GM11168 (cell line): ENCODE data around the gene CUX1.

Source experiments
- in situ Hi-C: fragments of 300-500 bp; cut with MboI; formaldehyde crosslinking; loops from one replicate; pipeline ENCODE4 v1.12.0; 2022; ENCODE audit warnings: low sequenced_read_pairs; ENCODE audit not compliant: unreplicated experiment

CUX1 gene

GRCh38 chr7:102284891-102285539 lies 467.6 kb downstream of the CUX1 start:
- in situ Hi-C loops: loop anchor here (5.0 kb wide), 1 partner anchor 107 kb away; no protein-coding TSS in a partner anchor

DNA sequence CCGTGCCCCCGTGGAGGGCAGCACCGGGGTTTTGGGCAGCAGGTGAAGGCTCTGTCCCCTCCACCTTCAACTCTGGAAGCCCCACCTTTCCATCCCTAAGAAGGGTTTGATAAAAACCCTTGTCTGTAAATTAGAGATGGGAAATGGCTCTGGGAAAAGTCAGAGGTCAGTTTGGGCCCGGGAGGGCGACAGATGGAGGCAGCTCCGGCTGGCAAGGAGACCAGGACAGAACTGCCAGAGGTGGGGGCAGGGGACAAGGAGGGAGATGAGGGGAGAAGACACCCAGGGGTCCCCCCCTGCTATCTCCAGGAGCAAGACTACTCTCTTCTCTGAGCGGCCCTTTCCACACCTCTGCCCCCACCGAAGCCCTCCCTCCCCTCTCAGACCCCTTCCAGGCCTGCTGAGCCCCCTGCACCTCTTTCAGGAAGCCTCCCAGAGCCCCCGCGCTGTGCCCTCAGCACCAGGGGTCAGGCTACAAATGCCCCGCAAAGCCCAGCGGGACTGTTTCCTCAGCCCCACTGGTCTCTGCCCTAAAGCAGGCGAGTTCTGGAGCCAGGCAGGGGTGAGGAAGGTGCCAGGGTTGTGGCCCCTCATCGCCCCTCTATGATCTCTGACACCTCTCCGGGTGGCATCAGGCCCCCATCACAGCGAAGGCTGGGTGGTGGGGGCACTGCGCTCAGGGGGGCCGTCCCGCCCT lies 468.3 kb downstream of the CUX1 start:
- in situ Hi-C loops: no loop called here

DNA sequence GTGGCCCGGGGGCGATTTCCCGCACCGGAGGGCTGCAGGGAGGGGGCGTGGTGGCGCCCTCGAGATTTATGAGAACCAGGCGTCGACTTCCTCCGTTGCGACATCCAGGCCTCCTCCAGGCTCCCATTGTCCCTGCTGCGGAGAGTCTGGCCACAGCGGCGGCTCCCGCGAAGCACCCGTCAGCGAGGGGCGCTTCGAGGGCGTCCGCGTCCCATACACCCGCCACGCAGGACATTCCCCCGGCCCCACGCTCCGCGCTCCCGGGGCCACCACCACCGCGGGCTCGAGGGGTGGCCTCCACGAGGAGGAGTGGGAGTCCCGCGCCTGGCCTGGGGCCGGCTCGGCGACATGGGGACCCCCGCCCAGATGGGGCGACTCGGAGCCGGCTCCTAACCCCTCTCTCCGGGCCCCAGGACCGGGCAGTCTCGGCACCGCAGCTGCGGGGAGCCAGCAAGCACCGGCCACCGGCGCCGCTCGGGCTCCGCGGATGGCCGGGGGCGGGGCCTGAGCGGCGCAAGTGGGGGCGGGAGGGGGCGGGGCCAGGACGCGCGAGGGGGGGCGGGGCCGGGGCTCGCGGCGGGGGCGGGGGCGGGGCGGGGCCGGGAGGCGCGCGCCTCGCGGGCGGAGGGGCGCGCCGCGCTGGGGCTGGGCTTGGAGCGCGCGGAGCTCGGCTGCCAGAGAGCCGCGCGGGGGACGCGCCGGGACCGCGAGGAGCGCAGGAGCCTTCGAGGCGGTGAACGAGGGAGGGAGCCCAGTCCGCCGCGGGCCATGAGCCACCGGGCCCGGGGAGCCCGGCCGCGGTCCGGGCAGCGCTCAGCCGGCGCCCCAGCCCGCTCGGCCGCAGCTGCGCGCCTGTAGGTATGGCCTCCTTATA lies 469.0 kb downstream of the CUX1 start, which contains the start of gene SH2B2:
Gene SH2B2, plus strand, starts transcription at position 632 of the 874 bp plus-strand sequence. CDS start 13,683 bp downstream, outside the sequence.
- in situ Hi-C loops: no loop called here

GRCh38 chr7:102287111-102287980 lies 469.9 kb downstream of the CUX1 start:
- in situ Hi-C loops: no loop called here

DNA sequence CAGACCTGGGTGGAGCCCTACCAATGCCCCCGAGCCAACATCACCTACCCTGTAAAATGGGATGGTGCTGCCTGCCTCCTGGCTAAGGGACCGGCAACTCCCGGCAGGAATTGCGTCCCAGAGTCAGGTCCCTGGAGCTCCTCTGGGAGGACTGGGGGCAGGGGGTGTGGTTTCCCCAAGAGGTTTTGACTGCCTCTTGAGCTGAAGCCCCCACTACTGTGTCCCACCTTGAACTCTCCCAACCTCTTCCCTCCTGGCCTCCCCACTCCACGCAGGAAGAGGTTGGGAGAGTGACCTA lies 470.5 kb downstream of the CUX1 start:
- in situ Hi-C loops: no loop called here

GRCh38 chr7:102288285-102288930 lies 471.0 kb downstream of the CUX1 start:
- in situ Hi-C loops: no loop called here

DNA sequence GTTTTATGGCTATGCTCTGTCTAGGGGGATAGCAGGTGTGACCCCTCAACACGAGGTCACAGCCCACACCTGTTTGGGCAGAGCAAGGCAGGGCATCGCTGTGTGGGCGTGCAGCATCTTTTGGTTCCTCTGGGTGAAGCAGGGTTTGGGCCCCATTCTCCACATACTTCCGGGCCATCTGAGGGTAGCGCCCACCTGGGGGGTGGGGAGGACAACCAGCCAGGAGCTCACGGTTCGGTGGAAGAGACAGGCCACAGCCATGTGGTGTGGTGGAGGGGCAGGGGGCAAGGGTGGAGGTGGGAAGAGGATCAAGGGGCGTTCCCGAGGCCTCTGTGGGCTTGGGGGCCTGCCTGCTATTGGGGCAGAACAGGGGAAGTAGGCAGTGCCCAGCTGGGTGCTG lies 471.6 kb downstream of the CUX1 start:
- in situ Hi-C loops: no loop called here

DNA sequence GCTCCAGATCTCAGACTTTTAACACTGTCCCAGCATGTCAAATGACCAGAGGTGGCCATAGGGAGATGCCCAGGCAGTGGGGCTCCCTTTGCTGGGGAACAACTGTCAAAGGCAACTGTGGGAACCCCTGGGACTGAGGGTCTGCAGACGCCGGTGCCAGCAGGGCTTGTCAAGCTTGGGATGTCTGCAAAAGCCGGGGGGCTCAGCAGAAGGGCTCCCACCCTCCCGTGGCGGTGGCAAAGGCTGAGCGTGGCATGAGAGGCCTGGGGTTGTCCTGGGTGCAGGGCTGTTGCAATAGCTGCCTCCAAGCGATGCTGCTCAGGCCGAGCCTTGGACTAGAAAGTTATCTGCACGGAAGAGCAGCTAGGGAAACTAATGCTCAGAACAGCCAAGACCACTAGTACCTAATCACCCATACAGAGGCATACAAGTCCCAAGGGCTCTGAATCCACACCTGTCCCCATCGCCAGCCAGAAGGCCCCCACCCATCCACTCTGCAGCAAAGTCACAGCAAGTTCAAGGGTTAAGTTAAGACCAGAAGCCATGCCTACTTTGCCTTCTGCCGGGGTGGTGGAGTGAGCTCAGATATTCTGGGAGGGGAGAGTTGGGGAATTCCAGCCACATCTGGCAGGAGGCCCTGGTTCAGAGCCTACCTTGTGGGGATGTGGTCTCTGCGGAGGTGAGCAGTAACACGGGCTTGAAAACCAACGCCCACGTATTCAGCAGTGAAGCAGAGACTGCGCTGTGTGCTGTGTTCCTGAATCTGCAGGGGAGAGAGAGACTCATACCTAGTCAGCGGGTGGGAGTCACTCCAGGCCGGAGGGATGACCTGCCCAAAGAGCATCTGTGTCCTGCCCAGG lies 473.9 kb downstream of the CUX1 start:
- in situ Hi-C loops: no loop called here

DNA sequence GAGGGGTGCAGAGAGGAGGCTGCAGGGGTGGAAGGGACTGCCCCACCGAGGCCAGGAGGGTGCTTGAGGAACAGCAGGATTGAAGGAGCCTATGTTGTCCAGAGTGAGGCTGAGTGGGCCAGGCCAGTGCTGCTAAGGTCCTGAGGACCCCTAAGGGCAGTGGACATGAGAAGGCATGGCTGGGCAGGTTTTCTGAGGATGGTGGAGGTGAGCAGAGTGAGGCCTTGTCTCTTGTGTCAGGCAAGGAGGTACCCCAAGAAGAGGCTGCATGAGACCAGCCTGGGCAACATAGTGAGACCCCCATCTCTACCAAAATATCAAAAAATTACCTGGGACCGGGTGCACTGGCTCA lies 474.5 kb downstream of the CUX1 start:
- in situ Hi-C loops: no loop called here

DNA sequence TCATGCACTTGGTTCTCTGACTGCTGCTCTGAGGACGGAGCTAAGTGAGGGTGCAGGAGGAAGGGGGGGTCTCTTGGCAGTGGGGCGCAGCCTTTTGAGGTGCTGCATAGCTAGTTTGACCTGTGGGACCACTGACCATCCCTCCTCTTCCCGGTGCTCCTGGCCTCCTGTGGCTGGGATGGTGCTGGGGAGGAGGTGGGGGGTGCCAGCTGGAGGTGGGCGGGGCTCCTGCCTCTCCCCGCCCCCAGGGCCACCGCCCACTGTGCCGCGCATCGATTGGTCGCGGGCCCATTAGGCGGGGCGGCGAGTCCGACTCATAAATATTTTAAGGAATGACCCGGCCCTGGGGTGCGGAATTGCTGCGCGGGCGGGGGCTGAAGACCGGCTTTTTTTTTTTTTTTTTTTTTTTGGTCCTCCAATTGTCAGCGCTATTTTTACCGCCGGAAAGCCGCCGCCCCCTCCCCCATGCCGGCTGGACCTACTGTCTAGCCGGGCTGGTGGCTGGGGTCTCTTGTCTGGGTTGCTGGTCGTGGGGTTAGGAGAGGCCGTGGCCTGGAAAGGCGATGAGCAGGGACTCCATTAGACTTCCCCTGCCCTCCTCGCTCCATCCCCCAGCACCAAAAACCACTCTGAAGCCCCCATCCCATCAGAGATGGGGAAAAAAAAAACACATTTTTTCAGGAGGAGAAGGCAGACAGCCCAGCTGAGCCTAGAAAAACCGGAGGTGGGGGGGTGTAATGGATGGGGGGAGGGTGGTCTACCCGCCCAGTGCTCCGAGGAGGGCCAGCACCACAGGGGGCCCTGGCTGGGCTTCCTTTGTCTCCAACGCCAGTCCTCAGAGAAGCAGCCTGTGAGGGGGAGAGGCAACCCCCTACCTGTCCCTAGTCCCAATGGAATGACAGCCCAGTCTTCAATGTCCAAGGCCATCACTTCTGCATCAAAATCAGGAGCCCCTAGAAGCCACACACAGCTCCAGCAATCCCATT lies 475.7 kb downstream of the CUX1 start:
- in situ Hi-C loops: no loop called here

GRCh38 chr7:102294589-102294988 lies 477.2 kb downstream of the CUX1 start:
- in situ Hi-C loops: no loop called here

DNA sequence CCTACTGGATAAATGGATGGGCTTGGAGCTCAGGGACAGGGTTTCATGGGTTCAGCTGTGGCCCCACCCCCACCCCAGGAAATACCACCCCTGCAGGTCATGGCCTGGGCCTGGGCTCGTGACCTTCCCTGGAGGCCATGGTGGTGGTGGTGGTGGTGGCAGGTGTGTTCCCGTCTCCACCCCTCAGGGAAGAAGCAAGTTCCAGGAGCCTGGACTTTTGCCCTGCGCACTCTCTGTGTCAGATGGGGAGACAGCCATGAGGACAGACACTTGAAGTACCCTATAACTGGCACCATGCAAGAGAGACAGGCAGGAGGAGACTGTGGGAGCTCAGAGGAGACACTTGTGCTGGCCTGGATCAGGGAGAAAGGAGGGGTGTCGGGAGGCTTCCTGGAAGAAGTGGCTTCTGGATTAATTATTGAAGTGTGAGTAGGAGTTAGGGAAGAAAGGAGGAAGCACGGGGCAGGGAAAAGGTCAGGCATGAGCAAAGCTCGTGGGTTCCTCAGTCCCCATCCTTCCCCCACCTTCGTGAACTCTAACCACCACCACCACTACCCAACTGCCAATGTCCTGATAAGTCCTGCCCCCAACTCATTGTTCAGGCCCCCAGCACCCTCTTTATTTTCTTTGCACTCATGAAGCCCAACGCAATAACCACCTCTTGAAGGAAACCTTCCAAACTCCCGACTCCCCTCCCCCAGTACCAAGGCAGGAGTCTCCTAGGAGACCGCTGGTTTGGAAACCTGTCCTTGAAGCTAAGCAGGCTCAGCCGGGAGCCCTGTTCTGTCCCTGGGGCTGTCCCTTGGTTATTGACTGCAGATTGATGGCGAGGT lies 478.1 kb downstream of the CUX1 start:
- in situ Hi-C loops: no loop called here

DNA sequence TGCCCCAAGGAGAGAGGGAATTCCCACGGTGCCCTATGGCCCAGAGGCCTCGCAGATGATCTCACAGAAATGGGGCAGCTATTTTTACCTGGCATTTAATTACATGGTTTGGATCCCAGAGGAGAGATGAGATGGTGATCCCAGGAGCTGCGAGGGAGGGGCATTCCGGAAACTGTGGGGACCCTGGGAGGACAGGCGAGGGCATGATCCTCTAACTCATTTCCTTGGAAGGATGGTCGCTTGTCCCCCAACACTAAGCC lies 478.7 kb downstream of the CUX1 start:
- in situ Hi-C loops: no loop called here

GRCh38 chr7:102296514-102296913 lies 479.1 kb downstream of the CUX1 start:
- in situ Hi-C loops: no loop called here

- in situ Hi-C loops: no loop called here
Measured at GRCh38 chr7:102297487-102298218, 480.2 kb downstream of the CUX1 start.

GRCh38 chr7:102300643-102301221 lies 483.3 kb downstream of the CUX1 start:
- in situ Hi-C loops: no loop called here
